Endometrium (tissue), 2 donors: Measurements from ENCODE around the gene HES7.

ENCODE experiments used
- FAIRE-seq: peaks from 2 replicates; lab custom pipeline; 2012; peaks lifted over from hg19 to GRCh38; lab: Jason Lieb, UNC
- donor health status: control.
- donor health status: control.

HES7 gene

GRCh38 chr17:8072729-8073461 is 51.0 kb downstream of the HES7 start:
- no peak for FAIRE-seq

- FAIRE-seq = no peak
These were observed 51.6 kb downstream of the HES7 start for GRCh38 chr17:8072341-8072728.

- no peak for FAIRE-seq
These were observed 52.4 kb downstream of the HES7 start for GRCh38 chr17:8071496-8071895.
